Transverse colon (tissue), 4 donors: ENCODE data around the gene HSPA12A. TPM values are rescaled to one million over a fixed set of nuclear protein-coding genes. Genes with fewer than 3 reads are reported as not detected.
A peak's percentile ranks its signal among the peaks of the same experiment; 100 is the strongest.

Experiments used
- DNase-seq: peaks from one replicate; pipeline ENCODE4 v3.0.0-alpha.2; 2019
- H3K27ac ChIP-seq, 4 donors: fragments of 200-600 bp; sonication (generic); 2 replicates each; pipeline ENCODE4 v1.5.1; 2016 to 2018; ENCODE audit warnings: inconsistent platforms in 4 of 4
- H3K27me3 ChIP-seq: fragments of 200-600 bp; sonication (generic); 2 replicates; pipeline ENCODE4 v1.5.1; 2017; ENCODE audit warnings: inconsistent platforms
- H3K36me3 ChIP-seq, 4 donors: fragments of 200-600 bp; sonication (generic); 2 replicates each; pipeline ENCODE4 v1.5.1; 2017 to 2019; ENCODE audit warnings: inconsistent platforms in 4 of 4
- H3K4me1 ChIP-seq, 4 donors: fragments of 200-600 bp; sonication (generic); 2 replicates each; pipeline ENCODE4 v1.5.1; 2017 to 2020; ENCODE audit warnings: inconsistent platforms in 4 of 4
- H3K4me3 ChIP-seq, 4 donors: fragments of 200-600 bp; sonication (generic); 1 replicate in 1 of 4; 2 replicates in 3 of 4; pipeline versions ENCODE4 v1.5.1 to v1.6.1; 2017 to 2019; ENCODE audit warnings: inconsistent platforms in 4 of 4
- H3K9me3 ChIP-seq, 2 donors: fragments of 200-600 bp; sonication (generic); 2 replicates each; pipeline ENCODE4 v1.5.1; 2017 to 2019; ENCODE audit warnings: inconsistent platforms in 2 of 2
- EP300 ChIP-seq: sonication (generic); formaldehyde crosslinking; IDR thresholded peaks from one replicate; pipeline ENCODE4 v1.6.1; 2017; ENCODE audit warnings: antibody characterized with exemption, low read depth
- POLR2A ChIP-seq: fragments of 450-650 bp; IDR thresholded peaks from one replicate; pipeline ENCODE4 v1.6.1; 2016; ENCODE audit warnings: antibody characterized with exemption, mild to moderate bottlenecking, moderate library complexity
- POLR2AphosphoS5 ChIP-seq, 3 donors: sonication (generic); formaldehyde crosslinking; IDR thresholded peaks; one replicate each; pipeline ENCODE4 v1.6.1; 2016; ENCODE audit warnings: antibody characterized with exemption in 3 of 3
- WGBS, 2 donors: methylation state at CpG; one replicate each; pipeline ENCODE4 v1.1.5; 2018; ENCODE audit warnings: low coverage in 1 of 2; 5-methylcytosine and 5-hydroxymethylcytosine counted together
- in situ Hi-C, 4 donors: fragments of 200-750 bp; cut with MboI; loops; one replicate each; pipeline versions ENCODE4 v1.15.0 to v1.15.1; 2017; ENCODE audit warnings: low sequenced_read_pairs in 3 of 4, low pct_ligation_motif_present in 1 of 4, low pct_unique_long_range_greater_than_20kb in 1 of 4
- intact Hi-C: fragments of 100-400 bp; cut with DNase I; formaldehyde crosslinking; loops from one replicate; pipeline ENCODE4 v1.15.1; 2023; ENCODE audit warnings: low total_unique reads
- total RNA-seq, 4 donors: library from RNA; depleted of rRNA; stranded (reverse); fragments of >200 nt; gene quantifications; one replicate each; pipeline ENCODE4 v1.1.0, GENCODE V29; 2016
- TF ChIP-seq, protein P1 (sequence below), 5 experiments: fragments of 200-600 bp in 3 of 5; fragments of 450-650 bp in 2 of 5; sonication (generic) in 3 of 5; IDR thresholded peaks; 1 replicate in 2 of 5; 2 replicates in 3 of 5; pipeline ENCODE4 v1.5.1; 2016 to 2017; ENCODE audit warnings: antibody characterized with exemption in 5 of 5, inconsistent platforms in 3 of 5, mild to moderate bottlenecking in 2 of 5, moderate library complexity in 1 of 5

The HSPA12A gene
- total RNA-seq, 4 donors from 2014 or later: 6.4 to 52.3 (median 9.5) TPM

DNA sequence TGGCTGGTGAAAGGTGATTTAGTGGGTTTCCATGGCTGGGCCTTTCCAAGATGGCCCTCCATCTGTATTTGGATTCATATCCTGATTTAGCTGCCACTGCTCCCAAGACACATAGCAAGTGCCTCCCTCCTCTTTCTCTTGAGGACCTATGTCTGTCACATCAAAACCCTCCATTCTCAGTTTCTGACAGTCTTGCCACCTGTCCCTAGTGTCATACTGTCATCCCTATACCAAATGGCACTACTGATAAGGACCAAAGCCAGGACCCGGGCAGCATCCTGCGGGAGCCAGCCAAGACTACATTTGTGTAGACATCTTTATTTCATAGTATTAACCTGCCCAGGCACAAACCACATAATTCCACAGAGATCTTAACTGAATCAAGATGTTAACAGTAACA is 86.8 kb downstream of the HSPA12A start:
- Histone ChIP-seq H3K36me3 (no peaks in the 10 kb centered on the region), H3K27ac (no peak overlapping the region), H3K4me3 (no peak overlapping the region), H3K4me1 (no peaks in the 10 kb centered on the region), H3K27me3 (no peaks in the 10 kb centered on the region), H3K9me3 (no peaks in the 10 kb centered on the region)
- TF ChIP-seq, protein P1, sequence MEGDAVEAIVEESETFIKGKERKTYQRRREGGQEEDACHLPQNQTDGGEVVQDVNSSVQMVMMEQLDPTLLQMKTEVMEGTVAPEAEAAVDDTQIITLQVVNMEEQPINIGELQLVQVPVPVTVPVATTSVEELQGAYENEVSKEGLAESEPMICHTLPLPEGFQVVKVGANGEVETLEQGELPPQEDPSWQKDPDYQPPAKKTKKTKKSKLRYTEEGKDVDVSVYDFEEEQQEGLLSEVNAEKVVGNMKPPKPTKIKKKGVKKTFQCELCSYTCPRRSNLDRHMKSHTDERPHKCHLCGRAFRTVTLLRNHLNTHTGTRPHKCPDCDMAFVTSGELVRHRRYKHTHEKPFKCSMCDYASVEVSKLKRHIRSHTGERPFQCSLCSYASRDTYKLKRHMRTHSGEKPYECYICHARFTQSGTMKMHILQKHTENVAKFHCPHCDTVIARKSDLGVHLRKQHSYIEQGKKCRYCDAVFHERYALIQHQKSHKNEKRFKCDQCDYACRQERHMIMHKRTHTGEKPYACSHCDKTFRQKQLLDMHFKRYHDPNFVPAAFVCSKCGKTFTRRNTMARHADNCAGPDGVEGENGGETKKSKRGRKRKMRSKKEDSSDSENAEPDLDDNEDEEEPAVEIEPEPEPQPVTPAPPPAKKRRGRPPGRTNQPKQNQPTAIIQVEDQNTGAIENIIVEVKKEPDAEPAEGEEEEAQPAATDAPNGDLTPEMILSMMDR (IDR thresholded peaks at IDR 0.05): no peak
- no peak for TF ChIP-seq POLR2A
- TF ChIP-seq EP300: no peak
- no peak for TF ChIP-seq POLR2AphosphoS5 (IDR thresholded peaks at IDR 0.05)
- 90% methylated on average over 2 of the region's 2 CpGs; no CpG with 5 or more reads in 1 of the 2 donors for WGBS, 2 donors
- intact Hi-C loops: no loop called here
- no peak for DNase-seq
- in situ Hi-C loops: loop anchor here in 1 of 4 donors (25.0 kb wide), 1 partner anchor 507 kb away; no protein-coding TSS in a partner anchor

DNA sequence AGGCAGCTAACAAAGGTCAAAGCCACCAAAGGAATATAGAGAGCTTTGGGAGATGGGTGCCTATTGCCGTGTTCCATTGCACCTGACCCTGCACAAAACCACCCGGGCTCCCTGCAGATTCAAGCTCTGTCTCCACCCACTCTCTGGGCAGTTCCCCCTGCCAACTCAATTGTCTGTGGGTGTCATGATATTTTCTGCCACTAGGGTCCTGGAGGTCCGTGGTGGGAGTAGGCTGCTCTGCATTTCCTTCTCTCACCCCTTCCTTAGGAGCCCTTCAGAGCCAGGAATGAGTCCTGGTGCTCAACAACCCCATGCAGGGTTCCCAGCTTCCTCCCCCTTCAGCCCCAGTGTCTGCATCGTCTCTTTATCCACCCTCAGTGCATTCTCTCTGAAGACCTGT is 87.5 kb downstream of the HSPA12A start:
- no peak overlapping the region for H3K27ac ChIP-seq
- in situ Hi-C loops (loop anchor here in 1 of 4 donors (25.0 kb wide), 1 partner anchor 507 kb away; no protein-coding TSS in a partner anchor), intact Hi-C loops (no loop called here)

DNA sequence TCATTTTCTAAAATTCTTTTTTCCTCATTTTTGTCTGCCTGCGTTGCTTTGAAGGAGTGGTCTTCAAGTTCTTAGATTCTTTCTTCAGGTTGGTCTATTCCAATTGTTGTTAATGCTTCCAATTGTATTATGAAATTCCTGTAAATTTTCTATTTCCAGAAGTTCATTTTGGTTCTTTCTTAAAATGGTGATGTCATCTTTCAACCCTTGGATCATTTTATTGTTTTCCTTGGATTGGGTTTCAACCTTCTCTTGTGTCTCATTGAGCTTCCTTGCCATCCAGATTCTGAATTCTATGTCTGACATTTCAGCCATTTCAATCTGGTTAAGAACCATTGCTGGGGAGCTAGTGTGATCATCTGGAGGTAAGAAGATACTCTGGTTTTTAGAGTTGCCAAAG is 88.5 kb downstream of the HSPA12A start:
- H3K27ac ChIP-seq: no peak overlapping the region
- 88 to 100% methylated on average over 1 of the region's 1 CpG for WGBS, 2 donors
- TF ChIP-seq POLR2AphosphoS5 (IDR thresholded peaks at IDR 0.05) (no peak), EP300 (no peak), POLR2A (no peak)
- TF ChIP-seq, protein P1 (IDR thresholded peaks at IDR 0.05): no peak

More for the DNA sequence above, 87.5 kb downstream of the HSPA12A start:
- Histone ChIP-seq H3K27me3 (no peaks in the 10 kb centered on the region), H3K4me3 (no peak overlapping the region), H3K4me1 (no peaks in the 10 kb centered on the region), H3K9me3 (peaks cover 0 to 3% of the 10 kb centered on the region in 2 donors), H3K36me3 (no peaks in the 10 kb centered on the region)
- no peak for DNase-seq
- no peak for TF ChIP-seq EP300
- TF ChIP-seq, protein P1 (IDR thresholded peaks at IDR 0.05): peak in 2 of 5 experiments; percentile 7 to 13
- 55 to 100% methylated on average over 1 to 4 of the region's 4 CpGs for WGBS, 2 donors

DNA sequence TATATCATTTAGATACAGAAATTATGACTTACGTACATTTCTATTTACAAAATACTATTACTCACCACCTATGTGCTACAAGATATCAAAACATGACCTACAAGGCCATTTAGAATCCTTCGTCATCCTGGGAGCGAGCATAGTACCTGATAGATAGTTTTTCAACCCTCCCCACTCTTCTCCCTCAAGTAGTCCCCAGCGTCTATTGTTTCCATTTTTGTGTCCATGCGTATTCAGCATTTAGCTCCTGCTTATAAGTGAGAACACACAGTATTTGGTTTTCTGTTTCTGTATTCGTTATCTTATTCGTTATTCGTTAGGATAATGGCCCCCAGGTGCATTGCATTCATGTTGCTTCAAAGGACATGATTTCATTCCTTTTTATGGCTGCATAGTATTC is 93.5 kb downstream of the HSPA12A start:
- H3K4me3 ChIP-seq: no peak overlapping the region

More for the DNA sequence above, 88.5 kb downstream of the HSPA12A start:
- in situ Hi-C loops: loop anchor here in 1 of 4 donors (25.0 kb wide), 1 partner anchor 508 kb away; no protein-coding TSS in a partner anchor
- no peak for DNase-seq
- Histone ChIP-seq H3K27me3 (no peaks in the 10 kb centered on the region), H3K4me1 (no peaks in the 10 kb centered on the region), H3K36me3 (no peaks in the 10 kb centered on the region), H3K9me3 (peaks cover 0 to 6% of the 10 kb centered on the region in 2 donors), H3K4me3 (no peak overlapping the region)
- intact Hi-C loops: no loop called here

More for the DNA sequence above, 93.5 kb downstream of the HSPA12A start:
- Histone ChIP-seq H3K27me3 (no peaks in the 10 kb centered on the region), H3K9me3 (peaks cover 0 to 6% of the 10 kb centered on the region in 2 donors), H3K36me3 (no peaks in the 10 kb centered on the region), H3K27ac (no peak overlapping the region), H3K4me1 (no peaks in the 10 kb centered on the region)
- 80 to 86% methylated on average over 8 of the region's 8 CpGs for WGBS, 2 donors
- DNase-seq: no peak
- intact Hi-C loops: no loop called here
- in situ Hi-C loops: no loop called here
- no peak for TF ChIP-seq EP300
- TF ChIP-seq POLR2A: no peak
- TF ChIP-seq, protein P1 (IDR thresholded peaks at IDR 0.05): no peak
- TF ChIP-seq POLR2AphosphoS5 (IDR thresholded peaks at IDR 0.05): no peak
